B cell (primary cell): ENCODE data around the gene PTPN23. TPM values are rescaled to one million over a fixed set of nuclear protein-coding genes. Genes with fewer than 3 reads are reported as not detected.

Experiments
- ATAC-seq: fragments of 200-7000 bp; cut with Tn5 transposase; one replicate; pipeline ENCODE4 v1.10.0; 2021; ENCODE audit warnings: low read depth, mild to moderate bottlenecking, moderate number of reproducible peaks, moderate library complexity
- CTCF ChIA-PET: fragments of 350-600 bp; sonication (Branson Sonifier 250); formaldehyde crosslinking; loops from one replicate; lab custom pipeline; 2021; ENCODE audit warnings: antibody characterized with exemption, inconsistent platforms; lab: Charles Lee
- POLR2A ChIA-PET: fragments of 350-600 bp; sonication (Branson Sonifier 250); formaldehyde crosslinking; loops from one replicate; lab custom pipeline; 2021; ENCODE audit warnings: antibody characterized with exemption; lab: Charles Lee
- DNase-seq: peaks from one replicate; pipeline ENCODE4 v3.0.0; 2013
- H2AFZ ChIP-seq: 2 replicates; pipeline ENCODE4 v1.6.1; 2012; ENCODE audit warnings: mild to moderate bottlenecking, low read depth, low read length; ENCODE audit not compliant: insufficient read depth, poor library complexity, severe bottlenecking
- H3K27ac ChIP-seq, 2 donors: 1 replicate in 1 of 2; 2 replicates in 1 of 2; pipeline ENCODE4 v1.5.1; 2012 to 2013; ENCODE audit warnings: low read length in 2 of 2, mild to moderate bottlenecking in 2 of 2, moderate library complexity in 1 of 2
- H3K27me3 ChIP-seq, 4 experiments: fragments of 200-600 bp in 1 of 4; sonication (generic) in 1 of 4; replicated peaks in 1 of 4; 1 replicate in 2 of 4; 2 replicates in 2 of 4; pipeline versions ENCODE4 v1.6.1 to v1.7.0; 2013 to 2016; ENCODE audit warnings: low read length in 3 of 4, mild to moderate bottlenecking in 2 of 4, mixed read lengths in 1 of 4, moderate library complexity in 1 of 4; ENCODE audit not compliant: insufficient read depth in 4 of 4, control insufficient read depth in 3 of 4; ENCODE audit errors: control extremely low read depth in 1 of 4
- H3K36me3 ChIP-seq, 2 experiments: replicated peaks in 1 of 2; 1 replicate in 1 of 2; 2 replicates in 1 of 2; pipeline versions ENCODE4 v1.6.1 to v1.7.1; 2013; ENCODE audit warnings: low read length in 1 of 2; ENCODE audit not compliant: insufficient read depth in 2 of 2, control insufficient read depth in 1 of 2; ENCODE audit errors: control extremely low read depth in 1 of 2, extremely low read depth in 1 of 2
- H3K4me1 ChIP-seq, 2 donors: fragments of 200-600 bp in 1 of 2; sonication (generic) in 1 of 2; 1 replicate in 1 of 2; 2 replicates in 1 of 2; pipeline versions ENCODE4 v1.5.1 to v1.6.1; 2013 to 2017; ENCODE audit warnings: low read length in 2 of 2; ENCODE audit not compliant: control insufficient read depth in 2 of 2, insufficient read depth in 2 of 2
- H3K4me2 ChIP-seq: replicated peaks from 2 replicates; pipeline ENCODE3; 2012; ENCODE audit warnings: mild to moderate bottlenecking, low read depth, low read length; ENCODE audit not compliant: poor library complexity, severe bottlenecking
- H3K4me3 ChIP-seq, 5 experiments: fragments of 200-600 bp in 1 of 5; sonication (generic) in 1 of 5; 1 replicate in 3 of 5; 2 replicates in 2 of 5; pipeline versions ENCODE4 v1.5.1 to v1.7.0; 2011 to 2016; ENCODE audit warnings: low read length in 4 of 5, mild to moderate bottlenecking in 4 of 5, low read depth in 2 of 5, control low read depth in 1 of 5, moderate library complexity in 1 of 5; ENCODE audit not compliant: insufficient read depth in 1 of 5; ENCODE audit errors: control extremely low read depth in 1 of 5, extremely low read depth in 1 of 5
- H3K79me2 ChIP-seq: fragments of 200-600 bp; sonication (generic); one replicate; pipeline ENCODE4 v1.6.0; 2016; ENCODE audit warnings: low read length; ENCODE audit not compliant: control insufficient read depth, insufficient read depth
- H3K9ac ChIP-seq: fragments of 200-600 bp; sonication (generic); 2 replicates; pipeline ENCODE4 v1.6.1; 2017; ENCODE audit warnings: mild to moderate bottlenecking, low read length, moderate library complexity
- H3K9me3 ChIP-seq, 3 donors: one replicate each; pipeline versions ENCODE4 v1.6.1 to v1.7.1; 2013; ENCODE audit warnings: low read length in 2 of 3; ENCODE audit not compliant: control insufficient read depth in 2 of 3, insufficient read depth in 1 of 3; ENCODE audit errors: control extremely low read depth in 1 of 3
- H4K20me1 ChIP-seq: 2 replicates; pipeline ENCODE4 v1.6.0; 2012; ENCODE audit warnings: mild to moderate bottlenecking, low read length; ENCODE audit not compliant: insufficient read depth, control insufficient read depth, poor library complexity, severe bottlenecking
- H3K27ac Mint-ChIP-seq: one replicate; pipeline ENCODE4 v1.8.0; 2021; ENCODE audit warnings: mixed read lengths
- H3K27me3 Mint-ChIP-seq: one replicate; pipeline ENCODE4 v1.8.0; 2021; ENCODE audit warnings: mixed read lengths
- H3K4me1 Mint-ChIP-seq: one replicate; pipeline ENCODE4 v1.8.0; 2021; ENCODE audit warnings: mixed read lengths
- H3K4me3 Mint-ChIP-seq: one replicate; pipeline ENCODE4 v1.8.0; 2021; ENCODE audit warnings: mixed read lengths
- H3K9me3 Mint-ChIP-seq: one replicate; pipeline ENCODE4 v1.8.0; 2022; ENCODE audit warnings: mixed read lengths; ENCODE audit not compliant: insufficient read depth
- EZH2 ChIP-seq: IDR thresholded peaks from 2 replicates; pipeline ENCODE4 v1.6.1; 2012; ENCODE audit warnings: borderline replicate concordance, low read depth, mild to moderate bottlenecking, moderate library complexity, low read length; ENCODE audit not compliant: insufficient read depth, poor library complexity, severe bottlenecking
- WGBS: methylation state at CpG from one replicate; pipeline ENCODE4 v1.1.5; 2013; ENCODE audit warnings: missing lambda C conversion rate; ENCODE audit not compliant: insufficient coverage; 5-methylcytosine and 5-hydroxymethylcytosine counted together
- intact Hi-C: fragments of 100-400 bp; cut with micrococcal nuclease; formaldehyde crosslinking; loops from one replicate; pipeline ENCODE4 v1.10.0; 2022
- polyA plus RNA-seq: library from polyadenylated mRNA; depleted of rRNA; stranded (reverse); fragments of >200 nt; gene quantifications from 2 replicates; pipeline ENCODE4 v1.2.3, GENCODE V29; 2012
- total RNA-seq, 2 donors: library from RNA; stranded (reverse); fragments of 120-200 nt in 1 of 2; gene quantifications; 1 replicate in 1 of 2; 2 replicates in 1 of 2; pipeline versions ENCODE4 v1.2.3 to v1.2.4, GENCODE V29; 2013 to 2022
- TF ChIP-seq, protein P1 (sequence below): fragments of 200-600 bp; IDR thresholded peaks from one replicate; pipeline ENCODE4 v1.8.0; 2022; ENCODE audit warnings: antibody characterized with exemption, mild to moderate bottlenecking

PTPN23 gene
- total and polyA plus RNA-seq, 2 donors (not counting 1 experiment from before 2014, with no cell fraction given): 21.3 to 68.8 TPM

DNA sequence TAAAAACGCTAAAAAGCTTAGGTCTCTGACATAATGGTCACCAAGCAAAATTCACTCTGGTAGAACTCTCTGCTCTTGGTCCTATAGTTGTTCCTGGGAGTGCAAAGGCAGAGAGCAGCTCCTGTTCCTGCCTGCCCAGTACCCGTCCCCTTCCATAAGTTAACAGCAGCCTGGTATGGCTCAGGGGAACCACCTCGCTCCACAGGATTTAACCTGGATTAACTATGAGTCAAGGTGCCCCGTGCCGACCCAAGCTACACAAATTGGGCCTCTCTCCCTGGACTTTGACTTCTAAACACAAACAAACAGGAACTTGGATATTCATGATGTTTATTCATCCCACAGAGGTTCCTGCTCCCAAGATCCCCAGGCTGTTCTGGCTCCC lies 62.8 kb downstream of the PTPN23 start:
- WGBS: 92% methylated on average over 5 of the region's 5 CpGs
- Histone ChIP-seq H4K20me1 (peaks cover 26% of the 10 kb centered on the region), H3K4me3 (no peak overlapping the region), H3K27ac (no peak overlapping the region), H3K36me3 (peaks cover 0 to 36% of the 10 kb centered on the region in 2 experiments), H3K4me1 (no peaks in the 10 kb centered on the region), H3K4me2 (no peak overlapping the region), H3K79me2 (peaks cover 43% of the 10 kb centered on the region), H3K27me3 (no peaks in the 10 kb centered on the region), H3K9ac (no peak overlapping the region), H2AFZ (no peak overlapping the region), H3K9me3 (peaks cover 0 to 5% (median 0%) of the 10 kb centered on the region in 3 donors)
- ChIA-PET POLR2A (no interaction called here), CTCF (no interaction called here)
- no peak for ATAC-seq
- no peak for TF ChIP-seq EZH2
- TF ChIP-seq, protein P1, sequence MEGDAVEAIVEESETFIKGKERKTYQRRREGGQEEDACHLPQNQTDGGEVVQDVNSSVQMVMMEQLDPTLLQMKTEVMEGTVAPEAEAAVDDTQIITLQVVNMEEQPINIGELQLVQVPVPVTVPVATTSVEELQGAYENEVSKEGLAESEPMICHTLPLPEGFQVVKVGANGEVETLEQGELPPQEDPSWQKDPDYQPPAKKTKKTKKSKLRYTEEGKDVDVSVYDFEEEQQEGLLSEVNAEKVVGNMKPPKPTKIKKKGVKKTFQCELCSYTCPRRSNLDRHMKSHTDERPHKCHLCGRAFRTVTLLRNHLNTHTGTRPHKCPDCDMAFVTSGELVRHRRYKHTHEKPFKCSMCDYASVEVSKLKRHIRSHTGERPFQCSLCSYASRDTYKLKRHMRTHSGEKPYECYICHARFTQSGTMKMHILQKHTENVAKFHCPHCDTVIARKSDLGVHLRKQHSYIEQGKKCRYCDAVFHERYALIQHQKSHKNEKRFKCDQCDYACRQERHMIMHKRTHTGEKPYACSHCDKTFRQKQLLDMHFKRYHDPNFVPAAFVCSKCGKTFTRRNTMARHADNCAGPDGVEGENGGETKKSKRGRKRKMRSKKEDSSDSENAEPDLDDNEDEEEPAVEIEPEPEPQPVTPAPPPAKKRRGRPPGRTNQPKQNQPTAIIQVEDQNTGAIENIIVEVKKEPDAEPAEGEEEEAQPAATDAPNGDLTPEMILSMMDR: no peak
- Mint-ChIP-seq H3K27me3 (no peaks in the 10 kb centered on the region), H3K4me1 (peaks cover 3% of the 10 kb centered on the region), H3K9me3 (no peaks in the 10 kb centered on the region), H3K4me3 (no peak overlapping the region), H3K27ac (no peak overlapping the region)
- DNase-seq: no peak
- intact Hi-C loops: no loop called here

DNA sequence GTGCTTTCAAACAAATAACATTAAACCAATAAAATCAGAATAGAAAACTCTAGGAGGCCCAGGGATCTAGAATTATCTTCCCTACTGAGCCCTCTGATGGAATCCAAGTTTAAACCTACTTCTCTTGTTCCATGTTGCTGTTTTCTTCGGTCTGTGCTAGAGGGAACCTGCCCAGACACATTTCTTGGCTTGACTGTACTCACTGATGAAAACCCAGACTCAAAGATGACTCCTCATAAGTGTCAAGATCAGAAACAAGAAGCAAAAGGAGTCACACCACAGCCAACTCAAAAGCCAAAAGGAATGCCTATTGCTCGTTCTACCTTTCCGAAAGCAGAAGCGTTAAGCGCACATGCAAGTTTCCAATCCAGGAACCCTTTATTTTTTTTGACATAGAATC lies 63.3 kb downstream of the PTPN23 start:
- peaks cover 0 to 36% of the 10 kb centered on the region in 2 experiments for H3K36me3 ChIP-seq
- Mint-ChIP-seq H3K27ac (no peak overlapping the region), H3K4me3 (no peak overlapping the region), H3K4me1 (peaks cover 3% of the 10 kb centered on the region), H3K27me3 (no peaks in the 10 kb centered on the region), H3K9me3 (no peaks in the 10 kb centered on the region)
- CTCF ChIA-PET: no interaction called here
- intact Hi-C loops: no loop called here
- no peak overlapping the region for H3K9ac ChIP-seq
- POLR2A ChIA-PET: no interaction called here
- H3K4me2 ChIP-seq: no peak overlapping the region
- TF ChIP-seq, protein P1: no peak
- no peak for TF ChIP-seq EZH2
- H3K4me3 ChIP-seq: no peak overlapping the region
- DNase-seq (no peak), ATAC-seq (no peak)
- H3K79me2 ChIP-seq: peaks cover 47% of the 10 kb centered on the region
- 97% methylated on average over 5 of the region's 5 CpGs for WGBS
- no peak overlapping the region for H2AFZ ChIP-seq
- no peaks in the 10 kb centered on the region for H3K4me1 ChIP-seq
- H3K9me3 ChIP-seq: peaks cover 0 to 5% (median 0%) of the 10 kb centered on the region in 3 donors
- peaks cover 24% of the 10 kb centered on the region for H4K20me1 ChIP-seq
- no peak overlapping the region for H3K27ac ChIP-seq
- no peaks in the 10 kb centered on the region for H3K27me3 ChIP-seq
